Measurements from ENCODE around the gene GRIK2. TPM values are rescaled to one million over a fixed set of nuclear protein-coding genes. Genes with fewer than 3 reads are reported as not detected.
A peak's percentile ranks its signal among the peaks of the same experiment; 100 is the strongest.

The GRIK2 gene
- total and polyA plus RNA-seq, 9 donors = 0.12 to 4.1 (median 0.89) TPM; not detected in 1

DNA sequence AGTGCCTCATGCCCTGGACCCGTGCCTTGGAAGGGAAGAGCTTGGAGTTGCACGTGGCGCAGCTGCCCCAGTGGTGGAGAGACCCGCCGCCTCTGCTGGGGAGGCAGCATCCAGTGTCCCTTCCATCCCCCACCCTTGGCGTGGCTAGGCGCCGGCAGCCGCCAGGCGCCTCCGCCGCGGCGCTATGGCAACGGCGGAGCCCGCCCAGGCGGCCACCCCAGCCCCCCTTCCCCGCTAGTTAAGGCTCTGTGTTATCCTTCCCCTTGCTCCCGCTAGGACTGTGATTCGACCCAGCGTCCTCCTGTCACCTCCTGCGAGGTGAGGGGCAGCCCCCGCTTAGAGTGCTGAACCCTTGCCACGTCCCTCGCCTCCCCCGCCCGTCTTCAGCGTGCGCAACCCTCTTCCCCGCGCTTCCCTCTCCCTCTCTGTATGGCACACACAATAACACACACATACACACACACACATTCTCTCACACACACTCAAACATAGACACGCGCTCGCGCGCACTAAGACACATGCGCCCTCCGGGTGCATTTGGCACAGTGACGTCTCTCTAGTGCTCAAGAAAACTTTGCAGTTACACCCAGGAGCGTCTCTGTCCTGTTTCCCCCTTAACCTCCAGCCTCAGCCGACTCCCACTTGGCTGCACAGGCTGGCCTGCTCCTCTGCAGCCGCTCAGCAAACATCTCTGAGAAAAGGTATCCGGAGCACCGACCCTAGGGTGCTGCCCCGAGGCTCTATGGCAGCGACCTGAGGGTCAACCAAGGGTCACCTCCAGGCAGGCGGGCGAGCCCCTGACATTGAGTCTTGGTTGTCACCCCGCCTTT, 8.5 kb downstream of the GRIK2 start:
- WGBS, 3 donors = 4 to 5% (median 5%) methylated on average over 49 to 50 of the region's 50 CpGs
- Histone ChIP-seq H3K4me1 (ENCODE audit: insufficient read depth) (peaks cover 5% of the 10 kb centered on the region), H3K27me3 (no peaks in the 10 kb centered on the region), H3K36me3 (no peaks in the 10 kb centered on the region), H3K4me3 (no peak overlapping the region), H3K9me3 (no peaks in the 10 kb centered on the region), H3K27ac (no peak overlapping the region)
- DNase-seq = peak in 1 of 5 donors; percentile 14
- TF ChIP-seq POLR2A (IDR thresholded peaks at IDR 0.05) (no peak), EP300 (IDR thresholded peaks at IDR 0.05) (no peak)
- intact Hi-C loops (cut with DNase I) = no loop called here

DNA sequence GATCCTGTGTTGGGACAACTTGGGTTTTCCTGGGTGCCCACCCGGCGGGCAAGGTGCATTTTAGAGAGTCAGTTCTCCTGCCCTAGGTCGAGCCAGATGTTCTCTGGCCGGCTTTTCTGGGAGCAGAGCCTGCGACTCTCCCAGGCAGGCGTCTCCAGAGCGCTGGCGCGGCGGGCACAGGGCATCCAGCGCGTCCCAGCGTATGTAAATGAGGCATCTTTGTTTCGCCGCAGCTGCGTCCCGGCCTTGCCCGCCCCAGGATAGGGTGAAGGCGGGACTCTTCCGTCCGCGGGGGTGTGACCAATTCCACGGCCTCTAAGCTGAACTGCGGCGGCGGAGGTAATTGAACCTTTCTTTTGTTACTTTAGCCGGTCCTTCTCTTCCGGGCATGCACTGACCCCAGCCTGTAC, 9.1 kb downstream of the GRIK2 start:
- Histone ChIP-seq H3K27me3 (no peaks in the 10 kb centered on the region), H3K4me3 (no peak overlapping the region), H3K36me3 (no peaks in the 10 kb centered on the region), H3K27ac (no peak overlapping the region), H3K9me3 (no peaks in the 10 kb centered on the region), H3K4me1 (ENCODE audit: insufficient read depth) (peaks cover 5% of the 10 kb centered on the region)
- no peak for TF ChIP-seq EP300 (IDR thresholded peaks at IDR 0.05)
- TF ChIP-seq, protein P1, sequence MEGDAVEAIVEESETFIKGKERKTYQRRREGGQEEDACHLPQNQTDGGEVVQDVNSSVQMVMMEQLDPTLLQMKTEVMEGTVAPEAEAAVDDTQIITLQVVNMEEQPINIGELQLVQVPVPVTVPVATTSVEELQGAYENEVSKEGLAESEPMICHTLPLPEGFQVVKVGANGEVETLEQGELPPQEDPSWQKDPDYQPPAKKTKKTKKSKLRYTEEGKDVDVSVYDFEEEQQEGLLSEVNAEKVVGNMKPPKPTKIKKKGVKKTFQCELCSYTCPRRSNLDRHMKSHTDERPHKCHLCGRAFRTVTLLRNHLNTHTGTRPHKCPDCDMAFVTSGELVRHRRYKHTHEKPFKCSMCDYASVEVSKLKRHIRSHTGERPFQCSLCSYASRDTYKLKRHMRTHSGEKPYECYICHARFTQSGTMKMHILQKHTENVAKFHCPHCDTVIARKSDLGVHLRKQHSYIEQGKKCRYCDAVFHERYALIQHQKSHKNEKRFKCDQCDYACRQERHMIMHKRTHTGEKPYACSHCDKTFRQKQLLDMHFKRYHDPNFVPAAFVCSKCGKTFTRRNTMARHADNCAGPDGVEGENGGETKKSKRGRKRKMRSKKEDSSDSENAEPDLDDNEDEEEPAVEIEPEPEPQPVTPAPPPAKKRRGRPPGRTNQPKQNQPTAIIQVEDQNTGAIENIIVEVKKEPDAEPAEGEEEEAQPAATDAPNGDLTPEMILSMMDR (IDR thresholded peaks at IDR 0.05) = no peak
- TF ChIP-seq POLR2A (IDR thresholded peaks at IDR 0.05) = no peak
- no peak for DNase-seq
- intact Hi-C loops (cut with DNase I) = no loop called here
- 11 to 20% (median 16%) methylated on average over 28 of the region's 28 CpGs for WGBS, 3 donors

DNA sequence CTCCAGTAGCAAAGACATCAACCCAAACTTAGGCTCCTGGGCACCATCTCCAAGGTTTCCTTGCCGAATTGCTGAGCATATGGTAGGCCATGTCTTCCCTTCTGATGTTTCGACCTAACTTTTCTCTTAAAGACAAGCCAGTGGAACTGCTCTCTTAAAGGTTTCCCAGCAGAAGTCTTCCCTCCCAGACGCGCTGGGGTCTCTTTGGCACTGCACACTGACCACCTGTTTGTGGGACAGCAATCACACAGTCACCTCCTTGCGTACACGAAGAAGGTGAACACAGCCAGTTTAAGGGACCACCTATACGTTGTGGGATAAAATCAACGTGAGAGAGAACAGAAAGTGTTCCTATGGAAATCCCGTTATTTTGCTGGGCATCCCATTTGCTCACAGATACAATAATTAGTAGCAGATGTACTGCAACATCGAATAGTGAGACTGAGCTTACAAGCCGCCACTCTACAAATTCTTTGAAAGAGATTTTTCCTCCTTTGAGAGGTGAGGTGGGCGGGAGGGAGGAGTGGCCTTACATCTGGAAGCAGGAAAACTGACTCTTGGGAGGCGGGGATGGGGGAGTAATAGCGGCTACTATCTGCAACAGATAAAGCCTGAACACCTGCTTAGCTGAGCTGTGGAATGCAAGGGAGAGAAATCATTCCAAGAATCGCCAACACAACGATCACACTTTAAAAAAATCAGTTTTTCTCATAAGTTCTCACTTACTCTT, 9.9 kb downstream of the GRIK2 start:
- WGBS, 3 donors = 44 to 53% (median 50%) methylated on average over 16 of the region's 16 CpGs

DNA sequence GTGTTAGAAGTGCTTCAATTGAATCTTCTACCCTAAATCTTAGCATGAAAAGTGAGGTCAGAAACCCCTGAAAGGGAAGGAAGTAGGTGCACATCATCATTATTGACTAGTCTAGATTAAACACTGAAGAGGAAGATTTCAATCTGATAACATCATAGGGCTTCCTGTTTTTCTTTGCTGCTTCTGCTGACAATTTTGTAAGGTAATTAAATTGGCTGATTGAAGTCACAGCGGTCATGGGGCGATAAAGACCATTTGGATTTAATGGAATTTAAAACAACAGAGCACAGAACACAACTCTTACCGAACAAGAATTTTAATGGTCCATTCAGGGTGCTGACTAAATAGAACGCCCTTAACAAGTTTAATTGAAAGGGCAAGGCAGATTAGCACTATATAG, 11.3 kb downstream of the GRIK2 start:
- no peaks in the 10 kb centered on the region for H3K9me3 ChIP-seq
- no peak for DNase-seq
- intact Hi-C loops (cut with DNase I) = no loop called here
- WGBS, 3 donors = 88 to 93% (median 89%) methylated on average over 4 of the region's 4 CpGs
- H3K4me3 ChIP-seq = no peak overlapping the region
- H3K27me3 ChIP-seq = no peaks in the 10 kb centered on the region
- no peak overlapping the region for H3K27ac ChIP-seq
- TF ChIP-seq, protein P1 (IDR thresholded peaks at IDR 0.05) = no peak
- TF ChIP-seq POLR2A (IDR thresholded peaks at IDR 0.05) (no peak), EP300 (IDR thresholded peaks at IDR 0.05) (no peak)
- no peaks in the 10 kb centered on the region for H3K36me3 ChIP-seq
- H3K4me1 ChIP-seq (ENCODE audit: insufficient read depth) = peaks cover 5% of the 10 kb centered on the region

More for the DNA sequence above, 9.9 kb downstream of the GRIK2 start:
- intact Hi-C loops (cut with DNase I) = no loop called here
- DNase-seq = no peak
- Histone ChIP-seq H3K27ac (no peak overlapping the region), H3K4me3 (no peak overlapping the region), H3K4me1 (ENCODE audit: insufficient read depth) (peaks cover 5% of the 10 kb centered on the region), H3K9me3 (no peaks in the 10 kb centered on the region), H3K36me3 (no peaks in the 10 kb centered on the region), H3K27me3 (no peaks in the 10 kb centered on the region)
- no peak for TF ChIP-seq EP300 (IDR thresholded peaks at IDR 0.05)
- TF ChIP-seq, protein P1 (IDR thresholded peaks at IDR 0.05) = no peak
- no peak for TF ChIP-seq POLR2A (IDR thresholded peaks at IDR 0.05)

All from ovary (tissue), 9 donors.